Astrocyte of the spinal cord (primary cell): Measurements from ENCODE around the gene TTC6.

Experiments
- DNase-seq: peaks from one replicate; pipeline ENCODE4 v3.0.0; 2011; ENCODE audit warnings: low read depth, low spot score
- H3K4me3 ChIP-seq: 2 replicates; pipeline ENCODE4 v1.5.1; 2011; ENCODE audit warnings: low read depth, mild to moderate bottlenecking, low read length, moderate library complexity
- in situ Hi-C: cut with HindIII; loops from 2 replicates; pipeline ENCODE4 v1.10.0; 2017; ENCODE audit warnings: low sequenced_read_pairs
- TF ChIP-seq, protein P1 (sequence below): IDR thresholded peaks from 2 replicates; pipeline ENCODE4 v1.5.1; 2012; ENCODE audit warnings: low read depth, mild to moderate bottlenecking, low read length, inconsistent platforms

TTC6 gene

DNA sequence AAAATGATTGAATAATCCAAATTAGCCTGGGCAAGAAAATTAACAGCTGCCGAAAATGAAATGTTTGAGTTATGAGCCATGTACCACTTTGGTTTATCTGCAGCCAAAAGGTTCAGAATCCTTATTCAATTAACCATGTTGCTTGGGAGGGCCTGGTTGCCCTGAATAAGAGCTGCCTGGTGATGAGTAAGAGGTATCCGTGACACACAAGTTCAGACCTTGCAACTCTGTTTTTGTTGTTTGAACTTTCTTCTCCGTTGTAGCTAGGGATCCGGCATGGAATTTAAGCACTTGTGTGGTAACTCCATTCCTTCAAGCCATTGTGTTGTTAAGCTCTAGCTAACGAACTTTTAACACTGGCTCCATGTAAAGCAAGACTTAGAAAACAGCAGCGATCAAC lies 36.0 kb upstream of the TTC6 start:
- in situ Hi-C loops: no loop called here
- TF ChIP-seq, protein P1, sequence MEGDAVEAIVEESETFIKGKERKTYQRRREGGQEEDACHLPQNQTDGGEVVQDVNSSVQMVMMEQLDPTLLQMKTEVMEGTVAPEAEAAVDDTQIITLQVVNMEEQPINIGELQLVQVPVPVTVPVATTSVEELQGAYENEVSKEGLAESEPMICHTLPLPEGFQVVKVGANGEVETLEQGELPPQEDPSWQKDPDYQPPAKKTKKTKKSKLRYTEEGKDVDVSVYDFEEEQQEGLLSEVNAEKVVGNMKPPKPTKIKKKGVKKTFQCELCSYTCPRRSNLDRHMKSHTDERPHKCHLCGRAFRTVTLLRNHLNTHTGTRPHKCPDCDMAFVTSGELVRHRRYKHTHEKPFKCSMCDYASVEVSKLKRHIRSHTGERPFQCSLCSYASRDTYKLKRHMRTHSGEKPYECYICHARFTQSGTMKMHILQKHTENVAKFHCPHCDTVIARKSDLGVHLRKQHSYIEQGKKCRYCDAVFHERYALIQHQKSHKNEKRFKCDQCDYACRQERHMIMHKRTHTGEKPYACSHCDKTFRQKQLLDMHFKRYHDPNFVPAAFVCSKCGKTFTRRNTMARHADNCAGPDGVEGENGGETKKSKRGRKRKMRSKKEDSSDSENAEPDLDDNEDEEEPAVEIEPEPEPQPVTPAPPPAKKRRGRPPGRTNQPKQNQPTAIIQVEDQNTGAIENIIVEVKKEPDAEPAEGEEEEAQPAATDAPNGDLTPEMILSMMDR: no peak
- no peak overlapping the region for H3K4me3 ChIP-seq
- DNase-seq: peak; percentile 57

DNA sequence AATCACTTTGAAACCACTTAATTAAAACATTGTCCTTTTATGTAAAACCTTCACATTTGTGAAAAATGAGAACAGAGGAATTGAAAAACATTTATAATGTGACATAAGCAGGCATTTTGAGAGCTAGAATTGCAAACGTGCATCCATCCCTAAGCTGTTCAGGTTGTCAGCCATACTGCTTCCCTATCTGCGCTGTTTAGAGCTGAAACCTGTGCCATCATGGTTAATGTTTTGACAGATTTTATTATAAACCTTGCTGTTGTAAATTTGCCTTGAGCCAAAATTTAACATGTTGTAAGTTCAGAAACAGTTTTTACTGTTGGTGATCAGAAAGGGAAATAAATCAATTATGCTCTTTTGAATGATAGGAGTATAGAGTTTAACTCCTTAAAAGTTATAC lies 32.2 kb upstream of the TTC6 start:
- no peak overlapping the region for H3K4me3 ChIP-seq
- in situ Hi-C loops: no loop called here
- no peak for DNase-seq
- TF ChIP-seq, protein P1: no peak

DNA sequence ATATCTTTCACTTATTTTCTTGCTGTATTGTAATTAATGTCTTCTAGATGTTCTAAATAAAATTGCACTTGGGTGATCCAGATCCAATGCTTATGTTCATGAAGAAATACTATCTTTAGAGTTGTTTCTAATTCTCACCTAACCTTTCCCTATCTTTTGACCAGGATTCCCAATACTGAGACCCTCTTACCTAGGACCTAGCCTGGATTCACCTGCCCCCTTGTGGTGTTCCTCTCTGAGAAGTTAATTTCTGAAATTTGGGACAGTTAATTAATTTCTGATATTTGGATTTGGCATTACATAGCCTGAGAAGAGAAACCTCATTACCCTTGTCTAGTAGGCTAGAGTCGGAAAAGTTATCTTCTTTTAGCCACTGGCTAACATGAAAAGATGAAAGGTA lies 29.9 kb upstream of the TTC6 start:
- no peak overlapping the region for H3K4me3 ChIP-seq
- in situ Hi-C loops: no loop called here
- no peak for DNase-seq
- TF ChIP-seq, protein P1: peak; percentile 30

DNA sequence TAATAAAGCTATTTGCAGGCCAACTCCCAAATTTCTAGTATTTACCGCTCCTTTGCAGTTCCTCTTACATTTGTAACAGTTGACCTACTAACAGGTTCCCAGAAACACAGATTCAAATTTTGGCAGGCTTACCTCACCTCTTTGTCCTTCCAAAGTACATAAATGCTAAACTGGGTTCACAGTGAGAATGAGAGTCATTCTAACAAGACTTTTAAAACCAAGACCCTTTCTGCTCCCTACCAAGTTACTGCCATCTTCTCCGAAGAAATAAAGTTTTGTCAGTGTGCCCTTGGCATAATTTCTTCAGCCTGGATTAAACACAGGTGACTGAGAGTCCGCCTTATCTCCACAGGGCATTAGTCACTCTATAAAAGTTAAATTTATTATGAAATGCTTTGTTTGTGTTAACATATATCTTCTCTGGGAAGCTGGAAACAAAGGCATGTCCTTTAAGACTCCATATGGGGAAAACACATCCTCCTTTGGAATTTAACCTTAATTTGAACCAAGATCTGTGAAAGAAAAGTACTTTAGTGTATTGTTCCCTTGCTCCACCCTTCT lies 28.5 kb upstream of the TTC6 start:
- peak; percentile 18 for DNase-seq
- in situ Hi-C loops: no loop called here
- TF ChIP-seq, protein P1: no peak
- H3K4me3 ChIP-seq: no peak overlapping the region

DNA sequence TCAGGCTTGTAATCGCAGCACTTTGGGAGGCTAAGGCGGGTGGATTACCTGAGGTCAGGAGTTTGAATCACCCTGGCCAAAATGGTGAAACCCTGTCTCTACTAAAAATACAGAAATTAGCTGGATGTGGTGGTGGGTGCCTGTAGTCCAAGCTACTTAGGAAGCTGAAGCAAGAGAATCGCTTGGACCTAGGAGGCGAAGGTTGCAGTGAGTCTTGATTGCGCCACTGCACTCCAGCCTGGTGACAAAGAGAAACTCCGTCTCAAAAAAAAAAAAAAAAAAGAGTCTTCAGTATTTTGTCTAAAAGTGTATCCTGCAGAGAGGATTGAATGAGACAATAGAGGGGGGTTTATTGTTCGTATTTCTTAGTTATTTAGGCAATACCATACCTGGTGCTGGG lies 25.7 kb upstream of the TTC6 start:
- no peak for DNase-seq
- TF ChIP-seq, protein P1: no peak
- in situ Hi-C loops: no loop called here
- no peak overlapping the region for H3K4me3 ChIP-seq

DNA sequence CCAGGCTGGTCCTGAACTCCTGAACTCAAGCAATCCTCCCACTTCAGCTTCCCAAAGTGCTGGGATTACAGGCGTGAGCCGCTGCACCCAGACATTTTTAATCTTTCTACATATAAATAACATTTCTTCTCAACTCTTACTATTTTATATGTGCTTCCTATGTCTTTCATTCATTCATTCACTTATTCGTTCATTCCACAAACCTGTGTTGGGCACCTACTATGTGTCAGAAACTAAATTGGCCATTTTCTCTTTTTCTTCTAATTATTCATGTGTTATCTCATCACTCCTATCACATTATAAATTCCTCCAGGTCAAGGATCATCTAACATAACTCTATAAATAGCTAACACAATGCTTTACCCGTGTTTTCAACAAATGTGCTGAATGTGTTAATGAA lies 24.0 kb upstream of the TTC6 start:
- in situ Hi-C loops: no loop called here
- no peak overlapping the region for H3K4me3 ChIP-seq
- no peak for DNase-seq
- TF ChIP-seq, protein P1: no peak

DNA sequence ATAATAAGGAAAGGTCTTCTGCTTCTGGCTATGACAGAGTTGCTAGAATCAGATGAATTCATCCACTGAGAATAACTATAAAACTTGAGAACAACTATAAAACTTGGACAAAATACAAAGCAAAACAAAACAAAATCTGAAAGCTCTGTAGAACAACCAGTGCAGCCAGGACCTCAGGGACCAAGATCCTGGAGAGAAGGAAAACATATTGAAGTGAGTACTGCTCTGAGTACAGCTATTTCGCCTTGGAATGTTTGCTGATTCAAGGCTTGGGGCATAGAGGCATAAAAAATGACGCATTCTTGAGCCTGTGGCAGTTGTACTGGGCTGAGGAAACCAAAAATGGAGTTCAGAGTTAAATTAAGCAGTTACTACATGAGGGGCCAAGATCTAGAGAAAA lies 22.1 kb upstream of the TTC6 start:
- no peak for DNase-seq
- TF ChIP-seq, protein P1: no peak
- in situ Hi-C loops: no loop called here
- no peak overlapping the region for H3K4me3 ChIP-seq
